ENCODE results near the gene MLXIPL.

GRCh38 chr7:73659983-73660382, 35.7 kb upstream of the MLXIPL start:
- TF ChIP-seq CTCF (IDR thresholded peaks at IDR 0.05) (no peak), POLR2A (IDR thresholded peaks at IDR 0.05) (no peak)

Data from esophagus squamous epithelium (tissue), 4 donors.